GM18907 (cell line): ENCODE data around the gene RPTOR.

Experiments
- ATAC-seq: cut with Tn5 transposase; IDR thresholded peaks from one replicate; pipeline ENCODE4 v1.9.1; 2021; ENCODE audit warnings: mild to moderate bottlenecking, moderate library complexity; ENCODE audit not compliant: unreplicated experiment

RPTOR gene

DNA sequence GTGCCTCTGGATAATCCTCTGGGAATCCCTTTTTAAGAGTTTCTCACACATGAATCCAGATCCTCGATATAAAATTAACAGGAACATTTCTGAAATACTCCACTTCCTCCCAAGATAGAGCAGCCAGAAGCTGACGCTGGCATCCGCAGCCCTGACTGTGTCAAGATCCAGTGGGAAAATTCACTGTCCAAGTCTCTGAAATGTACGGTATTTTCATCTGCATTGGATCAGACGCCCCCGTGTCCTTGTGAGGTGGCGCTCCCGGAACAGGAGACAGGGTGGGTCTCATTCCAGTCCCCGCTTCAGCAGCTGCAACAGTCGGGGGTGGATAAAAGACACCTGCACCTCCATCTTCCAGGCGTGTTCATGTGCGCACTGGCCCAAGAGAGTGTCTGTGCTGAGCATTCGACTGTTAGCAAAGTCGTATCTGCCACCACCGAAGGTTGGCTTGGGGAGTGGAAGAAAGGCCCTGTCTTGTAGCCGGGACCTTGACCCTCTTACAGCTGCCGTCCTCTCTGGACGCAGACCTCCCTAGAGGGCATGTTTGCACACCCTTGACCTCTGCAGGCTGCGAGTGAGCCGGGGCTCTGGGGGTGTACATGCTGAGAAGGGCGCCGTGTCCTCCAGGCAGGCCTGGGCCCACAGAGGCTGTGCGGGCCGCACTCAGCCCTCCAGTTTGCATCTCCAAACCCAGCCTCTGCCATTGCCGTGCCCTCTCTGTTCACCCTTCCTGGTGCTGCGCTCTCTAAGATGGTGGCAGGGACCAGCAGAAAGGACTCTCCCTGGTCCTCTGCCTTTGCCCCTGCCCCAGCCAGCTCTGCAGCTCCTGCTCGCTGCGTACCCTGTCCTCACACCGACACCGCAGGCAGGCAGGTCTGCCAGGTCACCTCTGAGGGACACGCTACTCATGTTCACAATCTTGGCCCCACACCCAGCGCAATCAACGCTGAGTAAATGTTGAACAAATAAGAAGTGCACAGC is 375.0 kb downstream of the RPTOR start:
- ATAC-seq = no peak

GRCh38 chr17:80920441-80920840 is 375.8 kb downstream of the RPTOR start:
- no peak for ATAC-seq

GRCh38 chr17:80921159-80921558 is 376.5 kb downstream of the RPTOR start:
- no peak for ATAC-seq

GRCh38 chr17:80921741-80922579 is 377.3 kb downstream of the RPTOR start:
- ATAC-seq = no peak

GRCh38 chr17:80922580-80923160 is 378.0 kb downstream of the RPTOR start:
- no peak for ATAC-seq

GRCh38 chr17:80923211-80924110 is 378.8 kb downstream of the RPTOR start:
- no peak for ATAC-seq

DNA sequence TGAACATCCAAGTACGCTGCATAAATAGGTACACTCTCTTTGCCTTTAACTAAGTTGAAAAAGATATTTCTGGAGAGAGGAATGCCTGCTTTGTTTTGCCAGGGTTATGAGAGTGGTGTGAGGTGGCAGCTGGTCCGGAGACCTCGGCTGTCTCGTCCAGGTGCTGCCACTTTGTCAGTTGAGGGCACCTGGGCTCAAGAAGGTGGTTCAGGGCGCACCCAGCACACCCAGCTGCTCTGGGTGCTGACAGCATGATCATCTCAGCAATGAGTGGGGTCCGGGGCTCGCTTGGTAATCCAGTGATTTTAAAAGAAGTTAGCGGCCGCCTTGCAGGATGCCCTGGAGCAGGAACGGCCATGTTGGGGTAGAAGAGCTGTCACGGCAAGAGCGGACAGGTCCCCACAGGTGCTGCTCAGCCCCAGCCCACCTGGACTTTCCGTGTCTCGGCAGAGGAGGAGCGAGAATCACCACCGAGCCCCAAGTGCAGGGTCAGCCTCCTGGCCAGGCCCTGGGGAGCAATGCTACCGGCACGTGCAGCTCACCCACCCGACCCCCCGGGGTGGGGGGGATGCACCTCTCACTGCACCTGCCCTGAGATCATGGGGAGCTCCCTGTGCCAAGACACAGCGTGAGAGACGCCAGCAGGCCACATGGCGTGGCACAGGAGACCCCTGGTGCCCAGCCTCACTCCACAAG is 379.6 kb downstream of the RPTOR start:
- no peak for ATAC-seq

DNA sequence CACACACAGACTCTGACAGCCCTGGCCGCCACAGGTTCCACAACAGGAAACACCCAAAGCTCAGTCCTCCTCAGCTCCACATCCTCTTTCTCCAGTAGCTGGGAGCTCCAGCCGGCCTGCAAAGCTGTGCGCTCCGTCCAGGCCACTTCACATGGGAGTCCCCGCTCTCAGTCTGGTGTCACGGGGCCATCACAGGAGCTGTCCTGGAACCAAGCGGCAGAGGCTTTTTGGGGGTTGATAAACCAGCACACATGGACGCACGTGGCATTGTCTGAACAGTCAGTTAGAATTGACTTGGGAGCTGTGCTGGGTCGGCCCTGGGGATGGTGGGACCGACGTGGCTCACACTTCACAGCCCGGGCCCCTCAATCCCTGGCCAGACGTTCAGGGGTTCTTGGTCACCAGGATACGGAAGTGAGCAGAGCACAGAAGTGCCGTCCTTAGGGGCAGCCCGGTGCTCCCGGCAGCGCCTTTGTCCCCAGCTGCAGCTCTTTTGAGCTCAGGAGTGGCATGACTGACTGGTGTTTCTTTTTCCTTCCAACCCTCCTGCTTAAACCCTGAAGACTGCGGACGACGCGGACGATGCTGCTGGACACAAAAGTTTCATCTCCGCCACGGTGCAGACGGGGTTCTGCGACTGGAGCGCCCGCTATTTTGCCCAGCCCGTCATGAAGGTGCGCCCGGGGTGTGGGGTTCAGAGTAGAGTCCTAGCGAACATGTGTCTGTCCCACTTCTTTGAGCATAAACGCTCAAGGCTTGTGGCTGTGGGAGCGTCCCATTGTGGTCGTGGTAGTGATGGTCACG is 380.4 kb downstream of the RPTOR start:
- ATAC-seq = no peak

DNA sequence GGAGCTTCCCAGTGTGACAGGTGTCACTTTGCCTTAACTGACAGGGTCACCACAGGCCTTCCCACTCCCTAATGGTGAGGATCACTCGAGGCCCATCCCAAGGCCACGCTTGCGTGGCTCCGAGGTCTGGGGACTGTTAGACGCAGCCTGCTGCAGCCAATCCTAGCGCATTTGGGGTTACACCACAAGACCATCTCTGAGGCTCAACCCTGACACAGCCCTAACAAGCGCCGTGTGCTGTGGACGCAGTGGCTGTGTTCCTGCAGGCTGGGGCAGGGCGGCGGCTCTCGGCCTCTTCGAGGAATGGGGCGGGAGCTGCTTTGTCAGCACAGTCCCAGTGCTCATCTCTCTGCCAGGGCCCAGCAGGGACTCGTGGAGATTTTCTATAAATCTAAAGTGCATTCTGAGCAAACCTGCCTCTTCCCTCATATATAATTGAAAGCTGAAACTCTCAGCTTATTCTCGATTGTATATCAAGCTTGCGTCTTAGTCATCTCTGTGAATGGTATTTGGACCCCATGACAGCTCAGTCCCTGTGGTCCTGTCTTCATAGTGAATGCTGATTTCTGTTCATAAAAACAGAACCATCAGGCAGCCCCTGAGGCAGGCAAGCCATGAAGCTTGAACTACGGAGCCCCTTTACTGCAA is 381.2 kb downstream of the RPTOR start:
- no peak for ATAC-seq

- ATAC-seq = no peak
These were observed 382.1 kb downstream of the RPTOR start for GRCh38 chr17:80926591-80927250.

DNA sequence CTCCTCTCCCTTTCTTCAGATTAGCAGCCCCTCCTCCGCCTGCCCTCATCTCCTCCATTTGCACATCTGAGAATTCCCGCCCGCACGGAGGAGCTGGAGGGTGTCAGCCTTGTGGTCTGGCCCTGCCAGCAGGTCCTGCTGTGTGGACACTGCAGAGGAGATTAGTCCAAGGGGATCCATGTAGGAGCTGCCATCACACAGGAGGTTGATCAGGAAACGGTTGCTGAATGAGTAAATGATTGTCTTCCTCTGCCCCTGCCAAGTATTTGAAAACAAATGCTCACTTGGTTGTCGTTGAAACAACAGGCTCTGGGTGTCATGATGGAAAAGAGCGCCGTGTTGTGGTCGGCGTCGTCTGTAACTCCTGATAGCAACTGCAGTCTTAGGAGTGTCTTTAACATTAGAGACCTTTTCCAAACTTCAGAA is 383.2 kb downstream of the RPTOR start:
- no peak for ATAC-seq

DNA sequence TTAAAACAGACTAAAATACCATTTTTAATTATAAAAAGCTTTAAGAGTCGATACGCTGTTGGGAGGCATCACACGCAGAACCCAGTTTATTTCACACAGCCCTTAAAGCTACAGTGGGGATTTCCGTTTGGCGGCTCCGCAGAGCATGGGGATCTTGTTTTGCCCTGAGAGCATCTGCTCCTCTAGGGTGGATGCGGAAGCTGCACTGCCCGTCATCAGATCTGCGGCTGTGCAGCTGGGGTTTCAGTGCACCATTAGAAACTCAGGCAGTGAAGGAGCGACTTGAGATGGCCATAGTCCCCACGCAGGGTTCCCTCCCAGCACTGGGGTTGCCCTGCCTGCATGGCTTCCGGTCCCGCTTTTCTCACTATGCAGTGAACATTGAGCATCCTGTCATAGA is 384.8 kb downstream of the RPTOR start:
- ATAC-seq = no peak

GRCh38 chr17:80930335-80931279 is 386.0 kb downstream of the RPTOR start:
- no peak for ATAC-seq

- ATAC-seq = no peak
These were observed 387.0 kb downstream of the RPTOR start for GRCh38 chr17:80931421-80932265.

DNA sequence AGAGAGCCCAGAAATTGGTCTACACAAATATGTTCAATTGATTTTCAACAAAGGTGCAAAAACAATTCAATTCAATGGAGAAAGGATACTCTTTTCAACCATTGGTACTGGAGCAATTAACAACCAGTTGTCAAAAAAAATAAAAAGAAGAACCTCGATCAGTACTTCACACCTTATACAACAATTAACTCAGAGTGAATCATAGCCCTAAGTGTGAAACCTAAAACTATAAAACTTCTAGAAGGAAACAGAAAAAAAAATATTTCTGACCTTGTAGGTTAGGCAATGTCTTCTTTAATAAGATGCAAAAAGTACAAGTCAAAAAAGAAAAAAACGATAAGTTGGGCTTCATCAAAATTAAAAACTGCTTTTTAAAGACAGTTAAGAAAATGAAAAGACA is 390.9 kb downstream of the RPTOR start:
- no peak for ATAC-seq

- ATAC-seq = no peak
These were observed 391.6 kb downstream of the RPTOR start for GRCh38 chr17:80936218-80936617.
